Left cardiac atrium (tissue), 4 donors: Measurements from ENCODE around the gene RNF166. TPM values are rescaled to one million over a fixed set of nuclear protein-coding genes. Genes with fewer than 3 reads are reported as not detected.

ENCODE experiments used
- ATAC-seq, 2 donors: fragments of 200-7000 bp; cut with Tn5 transposase; one replicate each; pipeline ENCODE4 v1.9.1; 2020; ENCODE audit warnings: mild to moderate bottlenecking in 2 of 2, moderate library complexity in 2 of 2
- DNase-seq: peaks from one replicate; pipeline ENCODE4 v3.0.0-alpha.2; 2020
- intact Hi-C, 2 donors: fragments of 100-400 bp; cut with DNase I; formaldehyde crosslinking; loops; one replicate each; pipeline versions ENCODE4 v1.14.1 to v1.15.1; 2022 to 2023
- total RNA-seq, 2 donors: library from RNA; stranded (reverse); fragmentation: NEBNext Ultra II Directional; extraction: Animal tissue kit (Norgen Biotek cat#: 25700); gene quantifications; one replicate each; pipeline ENCODE4 v1.2.1, GENCODE V29; 2021
- donor health status: DM: no; HTN: yes; CAD: no.
- donor health status: DM: no; HTN: yes; CAD: no; lungs with severe emphysema.
- donor health status: DM: yes; HTN: yes; CAD: no.
- donor health status: Dilated cardiomyopathy.

The RNF166 gene
- total RNA-seq, 2 donors from 2014 or later, result 18.3 to 20.1 TPM

- DNase-seq (peak; percentile 94), ATAC-seq (peak; percentile 77 to 79)
- intact Hi-C loops, result no loop called here
These were observed 5.3 kb downstream of the RNF166 start for GRCh38 chr16:88700636-88701482.

- intact Hi-C loops, result no loop called here
- DNase-seq (no peak), ATAC-seq (no peak)
These were observed 5.9 kb downstream of the RNF166 start for GRCh38 chr16:88700322-88700635.

GRCh38 chr16:88699180-88699579, 7.0 kb downstream of the RNF166 start:
- intact Hi-C loops, result no loop called here
- DNase-seq (no peak), ATAC-seq (no peak)

- intact Hi-C loops, result no loop called here
- ATAC-seq (no peak), DNase-seq (no peak)
These were observed 7.6 kb downstream of the RNF166 start for GRCh38 chr16:88698646-88699045.

GRCh38 chr16:88697831-88698615, 8.2 kb downstream of the RNF166 start:
- no peak for DNase-seq
- ATAC-seq, result no peak
- intact Hi-C loops, result no loop called here

- intact Hi-C loops, result no loop called here
- no peak for ATAC-seq
- no peak for DNase-seq
These were observed 8.9 kb downstream of the RNF166 start for GRCh38 chr16:88697116-88697830.

GRCh38 chr16:88696441-88696840, 9.8 kb downstream of the RNF166 start:
- DNase-seq, result no peak
- intact Hi-C loops, result no loop called here
- no peak for ATAC-seq

- DNase-seq (no peak), ATAC-seq (no peak)
- intact Hi-C loops, result no loop called here
These were observed 10.5 kb downstream of the RNF166 start for GRCh38 chr16:88695753-88696152.

GRCh38 chr16:88695218-88695617, 11.0 kb downstream of the RNF166 start:
- DNase-seq (no peak), ATAC-seq (no peak)
- intact Hi-C loops, result no loop called here

GRCh38 chr16:88694221-88695087, 11.8 kb downstream of the RNF166 start:
- intact Hi-C loops, result no loop called here
- no peak for DNase-seq
- ATAC-seq, result no peak

- intact Hi-C loops, result no loop called here
- ATAC-seq (no peak), DNase-seq (no peak)
These were observed 12.6 kb downstream of the RNF166 start for GRCh38 chr16:88693420-88694177.

GRCh38 chr16:88692861-88693260, 13.3 kb downstream of the RNF166 start:
- no peak for DNase-seq
- ATAC-seq, result no peak
- intact Hi-C loops, result no loop called here

- intact Hi-C loops, result no loop called here
- DNase-seq (no peak), ATAC-seq (no peak)
These were observed 14.2 kb downstream of the RNF166 start for GRCh38 chr16:88691924-88692560.

- intact Hi-C loops, result no loop called here
- no peak for ATAC-seq
- no peak for DNase-seq
These were observed 14.9 kb downstream of the RNF166 start for GRCh38 chr16:88691129-88691813.

- intact Hi-C loops, result no loop called here
- ATAC-seq (no peak), DNase-seq (no peak)
These were observed 15.7 kb downstream of the RNF166 start for GRCh38 chr16:88690341-88691128.

- intact Hi-C loops, result no loop called here
- DNase-seq (no peak), ATAC-seq (peak in 1 of 2 donors; percentile 54)
These were observed 18.0 kb downstream of the RNF166 start for GRCh38 chr16:88688013-88688778.
